ENCODE measurements around the gene OTULINL. TPM values are rescaled to one million over a fixed set of nuclear protein-coding genes. Genes with fewer than 3 reads are reported as not detected.

OTULINL gene
- total RNA-seq, 1 experiment from 2014 or later: 12.3 TPM

- DNase-seq (ENCODE audit: low spot score): no peak
- CTCF ChIA-PET: no interaction called here
- H3K36me3 Mint-ChIP-seq: peaks cover 11% of the 10 kb centered on the region; the same call in 1 of the 2 replicates
- no peaks in the 10 kb centered on the region for H3K4me1 Mint-ChIP-seq
- H3K9me3 Mint-ChIP-seq: peaks cover 51% of the 10 kb centered on the region
- no peak overlapping the region for H3K4me3 Mint-ChIP-seq
- ATAC-seq: no peak
- POLR2A ChIA-PET: interaction anchor here (0.6 to 1.0 kb wide), 2 partner anchors 35 to 801 kb away, joined by 3 read pairs; no protein-coding TSS in a partner anchor
- no peak overlapping the region for H3K27ac Mint-ChIP-seq
- no peak for TF ChIP-seq TCF7 (CRISPR knock-in tag; IDR thresholded peaks at IDR 0.05; ENCODE audit: low read depth)
- no peak for TF ChIP-seq GTF2I (CRISPR knock-in tag; conservative IDR thresholded peaks at IDR 0.05)
- H3K27me3 Mint-ChIP-seq (ENCODE audit: low read depth): no peaks in the 10 kb centered on the region; the same call in none of the 2 replicates
These were observed 11.5 kb upstream of the OTULINL start for GRCh38 chr5:14569948-14570691.

- ChIA-PET POLR2A (no interaction called here), CTCF (interaction anchor here (1.3 kb wide), 1 partner anchor 77 kb away, joined by 3 read pairs; no protein-coding TSS in a partner anchor)
- no peak overlapping the region for H3K27ac Mint-ChIP-seq
- TF ChIP-seq PRRX2 (CRISPR knock-in tag; IDR thresholded peaks at IDR 0.05): no peak
- TF ChIP-seq, protein P1, sequence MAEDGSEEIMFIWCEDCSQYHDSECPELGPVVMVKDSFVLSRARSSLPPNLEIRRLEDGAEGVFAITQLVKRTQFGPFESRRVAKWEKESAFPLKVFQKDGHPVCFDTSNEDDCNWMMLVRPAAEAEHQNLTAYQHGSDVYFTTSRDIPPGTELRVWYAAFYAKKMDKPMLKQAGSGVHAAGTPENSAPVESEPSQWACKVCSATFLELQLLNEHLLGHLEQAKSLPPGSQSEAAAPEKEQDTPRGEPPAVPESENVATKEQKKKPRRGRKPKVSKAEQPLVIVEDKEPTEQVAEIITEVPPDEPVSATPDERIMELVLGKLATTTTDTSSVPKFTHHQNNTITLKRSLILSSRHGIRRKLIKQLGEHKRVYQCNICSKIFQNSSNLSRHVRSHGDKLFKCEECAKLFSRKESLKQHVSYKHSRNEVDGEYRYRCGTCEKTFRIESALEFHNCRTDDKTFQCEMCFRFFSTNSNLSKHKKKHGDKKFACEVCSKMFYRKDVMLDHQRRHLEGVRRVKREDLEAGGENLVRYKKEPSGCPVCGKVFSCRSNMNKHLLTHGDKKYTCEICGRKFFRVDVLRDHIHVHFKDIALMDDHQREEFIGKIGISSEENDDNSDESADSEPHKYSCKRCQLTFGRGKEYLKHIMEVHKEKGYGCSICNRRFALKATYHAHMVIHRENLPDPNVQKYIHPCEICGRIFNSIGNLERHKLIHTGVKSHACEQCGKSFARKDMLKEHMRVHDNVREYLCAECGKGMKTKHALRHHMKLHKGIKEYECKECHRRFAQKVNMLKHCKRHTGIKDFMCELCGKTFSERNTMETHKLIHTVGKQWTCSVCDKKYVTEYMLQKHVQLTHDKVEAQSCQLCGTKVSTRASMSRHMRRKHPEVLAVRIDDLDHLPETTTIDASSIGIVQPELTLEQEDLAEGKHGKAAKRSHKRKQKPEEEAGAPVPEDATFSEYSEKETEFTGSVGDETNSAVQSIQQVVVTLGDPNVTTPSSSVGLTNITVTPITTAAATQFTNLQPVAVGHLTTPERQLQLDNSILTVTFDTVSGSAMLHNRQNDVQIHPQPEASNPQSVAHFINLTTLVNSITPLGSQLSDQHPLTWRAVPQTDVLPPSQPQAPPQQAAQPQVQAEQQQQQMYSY (CRISPR knock-in tag; IDR thresholded peaks at IDR 0.05): no peak
- TF ChIP-seq ZMAT4 (CRISPR knock-in tag; IDR thresholded peaks at IDR 0.05): no peak
- TF ChIP-seq RORB (CRISPR knock-in tag; IDR thresholded peaks at IDR 0.05): no peak
- no peak for TF ChIP-seq STAT6 (CRISPR knock-in tag; conservative IDR thresholded peaks at IDR 0.05; ENCODE audit: low read depth)
- no peak for TF ChIP-seq SMAD3 (CRISPR knock-in tag; IDR thresholded peaks at IDR 0.05; ENCODE audit: borderline replicate concordance)
- TF ChIP-seq FOXK1 (CRISPR knock-in tag; IDR thresholded peaks at IDR 0.05): no peak
- no peak for TF ChIP-seq RELA (CRISPR knock-in tag; IDR thresholded peaks at IDR 0.05; ENCODE audit: borderline replicate concordance)
- TF ChIP-seq ELF4 (CRISPR knock-in tag; IDR thresholded peaks at IDR 0.05; ENCODE audit: low read depth): no peak
- TF ChIP-seq, protein P2, sequence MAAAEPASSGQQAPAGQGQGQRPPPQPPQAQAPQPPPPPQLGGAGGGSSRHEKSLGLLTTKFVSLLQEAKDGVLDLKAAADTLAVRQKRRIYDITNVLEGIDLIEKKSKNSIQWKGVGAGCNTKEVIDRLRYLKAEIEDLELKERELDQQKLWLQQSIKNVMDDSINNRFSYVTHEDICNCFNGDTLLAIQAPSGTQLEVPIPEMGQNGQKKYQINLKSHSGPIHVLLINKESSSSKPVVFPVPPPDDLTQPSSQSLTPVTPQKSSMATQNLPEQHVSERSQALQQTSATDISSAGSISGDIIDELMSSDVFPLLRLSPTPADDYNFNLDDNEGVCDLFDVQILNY (CRISPR knock-in tag; IDR thresholded peaks at IDR 0.05): no peak
- TF ChIP-seq ZBTB21 (CRISPR knock-in tag; IDR thresholded peaks at IDR 0.05; ENCODE audit: borderline replicate concordance): no peak
- no peak for TF ChIP-seq USF1 (CRISPR knock-in tag; IDR thresholded peaks at IDR 0.05)
- TF ChIP-seq, protein P3, sequence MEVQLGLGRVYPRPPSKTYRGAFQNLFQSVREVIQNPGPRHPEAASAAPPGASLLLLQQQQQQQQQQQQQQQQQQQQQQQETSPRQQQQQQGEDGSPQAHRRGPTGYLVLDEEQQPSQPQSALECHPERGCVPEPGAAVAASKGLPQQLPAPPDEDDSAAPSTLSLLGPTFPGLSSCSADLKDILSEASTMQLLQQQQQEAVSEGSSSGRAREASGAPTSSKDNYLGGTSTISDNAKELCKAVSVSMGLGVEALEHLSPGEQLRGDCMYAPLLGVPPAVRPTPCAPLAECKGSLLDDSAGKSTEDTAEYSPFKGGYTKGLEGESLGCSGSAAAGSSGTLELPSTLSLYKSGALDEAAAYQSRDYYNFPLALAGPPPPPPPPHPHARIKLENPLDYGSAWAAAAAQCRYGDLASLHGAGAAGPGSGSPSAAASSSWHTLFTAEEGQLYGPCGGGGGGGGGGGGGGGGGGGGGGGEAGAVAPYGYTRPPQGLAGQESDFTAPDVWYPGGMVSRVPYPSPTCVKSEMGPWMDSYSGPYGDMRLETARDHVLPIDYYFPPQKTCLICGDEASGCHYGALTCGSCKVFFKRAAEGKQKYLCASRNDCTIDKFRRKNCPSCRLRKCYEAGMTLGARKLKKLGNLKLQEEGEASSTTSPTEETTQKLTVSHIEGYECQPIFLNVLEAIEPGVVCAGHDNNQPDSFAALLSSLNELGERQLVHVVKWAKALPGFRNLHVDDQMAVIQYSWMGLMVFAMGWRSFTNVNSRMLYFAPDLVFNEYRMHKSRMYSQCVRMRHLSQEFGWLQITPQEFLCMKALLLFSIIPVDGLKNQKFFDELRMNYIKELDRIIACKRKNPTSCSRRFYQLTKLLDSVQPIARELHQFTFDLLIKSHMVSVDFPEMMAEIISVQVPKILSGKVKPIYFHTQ (CRISPR knock-in tag; IDR thresholded peaks at IDR 0.05): no peak
- H3K4me3 Mint-ChIP-seq: no peak overlapping the region
- H3K4me1 Mint-ChIP-seq: no peaks in the 10 kb centered on the region
- peaks cover 35% of the 10 kb centered on the region for H3K9me3 Mint-ChIP-seq
- no peak for ATAC-seq
- H3K27me3 Mint-ChIP-seq (ENCODE audit: low read depth): no peaks in the 10 kb centered on the region; the same call in 1 of the 2 replicates
- peaks cover 8% of the 10 kb centered on the region; the same call in 1 of the 2 replicates for H3K36me3 Mint-ChIP-seq
- DNase-seq (ENCODE audit: low spot score): no peak
These were observed 9.7 kb upstream of the OTULINL start for GRCh38 chr5:14571901-14572300.

Data from WTC11 (cell line).